Stimulated activated CD4-positive, alpha-beta T cell treated with anti-CD3 and anti-CD28 coated beads, Interleukin-4, amount 100 ng/mL, for 4 hours (primary cell): ENCODE results near the gene LRFN2.

Source experiments
- DNase-seq, 2 experiments: peaks; one replicate each; pipeline ENCODE4 v3.0.0-alpha.2; 2020

The LRFN2 gene

GRCh38 chr6:40541556-40542174 is 45.5 kb downstream of the LRFN2 start:
- DNase-seq, result no peak

GRCh38 chr6:40540790-40541189 is 46.4 kb downstream of the LRFN2 start:
- no peak for DNase-seq

DNA sequence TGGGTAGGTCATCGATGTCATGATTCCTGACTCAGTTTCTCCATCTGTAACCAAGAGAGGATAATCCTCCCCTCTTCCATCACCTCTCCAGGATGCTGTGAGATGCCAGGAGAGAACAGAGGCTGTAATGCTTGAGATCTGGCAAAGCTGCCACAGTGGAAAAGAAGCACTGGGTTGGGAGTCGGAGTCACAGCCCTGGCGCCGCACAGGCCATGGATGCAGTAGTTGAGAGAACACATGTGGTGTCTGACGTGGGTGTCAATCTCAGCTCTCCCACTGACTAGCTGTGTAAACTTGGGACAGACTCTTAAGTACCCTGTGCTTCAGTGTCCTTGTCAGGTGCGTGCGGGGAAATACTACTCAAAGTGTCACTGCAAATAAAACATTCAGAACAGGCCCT is 47.3 kb downstream of the LRFN2 start:
- no peak for DNase-seq

DNA sequence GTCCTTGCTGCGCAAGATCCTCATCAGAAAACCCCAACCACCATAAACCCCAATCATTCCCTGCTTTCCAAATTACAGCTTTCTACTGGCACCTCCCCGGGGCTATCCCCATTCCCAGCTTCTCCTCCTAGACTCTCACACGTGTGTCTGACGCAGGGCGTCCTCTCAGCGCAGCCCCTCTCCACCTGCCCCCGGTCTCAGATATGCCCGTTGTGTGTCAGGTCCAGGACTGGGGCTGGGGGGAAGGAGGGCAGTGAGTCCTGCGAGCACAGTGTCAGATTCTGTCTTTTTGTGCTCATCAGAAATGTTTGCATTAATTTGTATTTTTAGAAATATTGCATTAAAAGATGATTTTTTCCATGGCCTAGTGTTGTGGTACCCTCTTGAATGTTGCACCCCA is 48.6 kb downstream of the LRFN2 start:
- no peak for DNase-seq

GRCh38 chr6:40537446-40537845 is 49.7 kb downstream of the LRFN2 start:
- no peak for DNase-seq

- DNase-seq, result no peak
These were observed 50.7 kb downstream of the LRFN2 start for GRCh38 chr6:40536442-40536841.

GRCh38 chr6:40535819-40536380 is 51.3 kb downstream of the LRFN2 start:
- no peak for DNase-seq

- no peak for DNase-seq
These were observed 51.9 kb downstream of the LRFN2 start for GRCh38 chr6:40535110-40535818.

- DNase-seq, result no peak
These were observed 54.7 kb downstream of the LRFN2 start for GRCh38 chr6:40532349-40533000.

DNA sequence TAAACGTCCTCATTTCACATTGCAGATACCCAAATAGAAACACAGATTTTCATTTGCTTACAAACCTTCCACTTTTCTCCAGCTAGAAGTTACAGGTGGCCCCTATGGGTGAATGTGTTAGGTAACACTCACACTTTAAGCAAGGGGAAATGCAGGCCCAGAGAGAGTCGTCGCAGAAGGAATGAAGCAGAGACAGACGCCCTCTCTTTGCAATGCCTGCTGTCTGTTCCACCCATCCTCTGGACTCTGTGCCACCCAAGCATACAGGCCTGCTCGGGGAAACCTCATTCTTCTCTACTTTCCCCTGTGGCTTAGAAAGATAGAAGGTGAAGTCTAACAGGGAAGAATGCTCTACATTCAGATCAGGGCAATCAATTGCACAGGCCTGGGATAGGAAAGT is 57.2 kb downstream of the LRFN2 start:
- DNase-seq, result no peak

- no peak for DNase-seq
These were observed 58.1 kb downstream of the LRFN2 start for GRCh38 chr6:40529040-40529439.

DNA sequence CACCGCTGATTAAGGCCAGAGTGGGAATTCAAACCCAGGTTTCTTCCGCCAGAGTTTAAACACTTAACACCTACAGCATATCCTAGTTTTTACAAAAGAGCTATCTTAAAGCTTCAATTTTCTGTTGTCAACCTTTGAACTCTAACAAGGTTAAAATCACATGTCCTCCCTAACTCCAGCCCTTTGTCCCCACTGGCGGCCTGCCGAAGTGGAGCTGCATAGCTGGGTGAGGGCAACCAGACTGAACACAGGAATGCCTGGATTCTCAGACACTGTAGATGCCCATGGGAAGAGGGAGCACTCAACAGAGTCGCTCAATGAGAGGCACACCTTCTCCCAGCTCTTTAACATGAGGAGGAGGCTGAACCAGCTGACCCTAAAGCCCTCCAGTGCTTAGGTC is 59.1 kb downstream of the LRFN2 start:
- DNase-seq, result no peak

- no peak for DNase-seq
These were observed 61.1 kb downstream of the LRFN2 start for GRCh38 chr6:40526036-40526435.

DNA sequence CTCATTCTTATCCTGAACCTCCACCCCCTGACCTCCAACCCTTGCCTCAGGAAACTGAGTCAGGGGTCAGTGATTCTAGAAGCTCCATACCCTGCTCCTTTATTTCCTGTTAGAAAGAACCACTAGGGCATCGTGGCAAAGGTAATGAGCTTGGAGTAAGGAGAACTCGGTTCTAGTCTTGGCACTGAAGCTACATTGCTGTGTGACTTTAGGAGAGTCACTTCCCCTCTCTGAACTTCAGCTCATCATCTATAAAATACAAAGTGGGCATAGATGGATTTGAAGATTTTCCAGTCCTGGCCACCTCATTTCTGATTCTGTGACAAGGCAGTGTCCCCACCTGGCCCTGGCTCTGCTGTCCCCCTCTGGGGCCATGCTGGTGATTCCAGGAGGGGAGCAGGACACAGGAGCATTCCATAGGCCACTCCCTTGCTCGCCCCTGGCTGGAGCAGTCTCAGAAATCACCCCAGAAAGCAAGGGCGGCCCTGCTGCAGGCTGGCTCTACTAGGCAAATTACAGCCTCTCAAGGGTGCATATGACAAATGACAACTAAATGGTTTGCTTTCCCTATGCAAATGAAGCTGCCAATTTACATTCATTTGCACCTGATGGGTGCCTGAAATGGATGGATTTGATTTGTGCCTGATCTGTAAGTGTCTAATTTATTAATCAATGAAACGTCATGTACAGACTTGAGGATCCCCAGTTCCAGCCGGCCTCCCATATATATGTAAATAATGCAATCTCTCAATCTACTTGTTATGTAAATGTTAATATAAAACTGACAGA is 62.2 kb downstream of the LRFN2 start:
- DNase-seq, result no peak

- no peak for DNase-seq
These were observed 63.5 kb downstream of the LRFN2 start for GRCh38 chr6:40523505-40524172.

DNA sequence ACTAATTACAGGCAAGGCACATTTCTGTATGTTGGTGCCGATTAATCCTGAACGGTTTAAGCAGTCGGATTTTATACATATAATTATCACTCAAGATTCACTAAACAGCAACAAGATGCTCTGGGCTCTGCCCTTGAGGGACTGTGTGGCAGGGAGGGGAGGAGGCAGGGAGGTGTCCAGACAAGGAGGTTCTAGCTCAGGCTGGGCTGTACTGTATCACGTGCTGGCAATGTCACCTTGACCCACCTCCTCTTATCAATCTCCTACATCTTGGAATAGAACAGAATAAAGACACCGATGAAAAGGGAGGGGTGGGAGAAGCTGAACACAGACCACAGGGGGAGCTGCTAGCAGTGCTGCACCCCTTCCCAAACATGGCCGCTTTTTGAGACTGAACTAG is 65.7 kb downstream of the LRFN2 start:
- DNase-seq, result no peak

GRCh38 chr6:40520678-40521077 is 66.5 kb downstream of the LRFN2 start:
- no peak for DNase-seq

- DNase-seq, result no peak
These were observed 67.1 kb downstream of the LRFN2 start for GRCh38 chr6:40520084-40520483.

DNA sequence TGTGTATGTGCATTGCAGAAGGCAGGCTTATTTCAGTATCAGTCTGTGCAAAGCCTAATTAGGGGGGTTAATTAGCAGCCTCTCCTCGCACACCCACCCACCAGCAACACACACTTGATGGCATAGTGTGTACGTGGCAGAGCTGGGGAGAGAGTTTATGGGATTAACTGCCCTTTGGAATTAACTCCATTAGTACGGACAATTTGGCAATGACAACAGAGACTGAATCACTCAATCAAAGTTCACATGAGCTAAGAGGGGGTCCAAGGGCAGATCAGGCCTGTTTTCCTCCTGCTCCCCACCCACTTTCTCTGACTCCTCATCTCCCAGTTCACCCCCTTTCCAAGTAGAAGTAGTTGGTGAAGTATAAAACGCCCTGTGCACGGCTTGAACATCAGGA is 69.5 kb downstream of the LRFN2 start:
- DNase-seq, result no peak

DNA sequence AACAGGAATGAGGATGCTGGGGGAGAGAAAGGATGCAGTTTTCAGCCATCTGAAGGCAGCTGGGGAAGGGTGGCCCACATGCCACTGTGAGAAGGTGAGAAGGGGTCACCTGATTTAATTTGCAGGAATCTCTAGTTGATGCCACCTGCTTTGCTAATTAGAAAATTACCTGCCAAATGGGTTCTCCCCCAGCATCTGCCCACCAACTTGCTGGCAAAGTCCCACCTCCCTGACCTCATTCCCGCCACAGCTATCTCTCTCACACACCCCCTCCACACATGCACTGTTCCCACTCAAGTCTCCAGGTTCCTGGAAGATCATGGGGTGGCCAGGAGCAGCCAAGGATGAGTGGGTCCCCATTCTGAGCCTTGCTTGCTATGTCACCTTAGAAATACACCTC is 70.7 kb downstream of the LRFN2 start:
- no peak for DNase-seq

GRCh38 chr6:40512340-40512739 is 74.8 kb downstream of the LRFN2 start:
- DNase-seq, result no peak

GRCh38 chr6:40511884-40512283 is 75.3 kb downstream of the LRFN2 start:
- no peak for DNase-seq

DNA sequence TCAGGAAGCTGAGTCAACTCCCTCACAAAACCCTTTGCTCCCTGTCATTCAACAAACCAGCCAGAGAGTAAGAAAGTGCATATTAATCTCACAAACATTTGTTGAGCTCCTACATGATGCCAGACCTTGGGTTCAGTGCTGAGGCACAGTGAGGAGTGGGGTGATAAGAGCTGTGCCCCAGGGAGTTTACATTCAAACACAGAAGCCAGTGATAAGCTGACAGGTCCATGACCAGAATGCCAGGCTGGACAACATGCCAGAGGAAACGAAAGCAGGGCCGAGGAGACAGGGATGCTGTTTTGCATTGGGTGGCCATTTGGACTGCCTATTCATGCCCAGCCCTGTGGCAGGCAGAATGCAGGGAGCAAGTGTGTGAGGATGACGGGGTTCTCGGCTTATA is 76.7 kb downstream of the LRFN2 start:
- no peak for DNase-seq
